GM21526 (cell line): ENCODE measurements around the gene EIF2B5.

Source experiments
- ATAC-seq: cut with Tn5 transposase; IDR thresholded peaks from one replicate; pipeline ENCODE4 v1.9.1; 2021; ENCODE audit warnings: moderate library complexity; ENCODE audit not compliant: unreplicated experiment, low FRiP score

EIF2B5 gene

DNA sequence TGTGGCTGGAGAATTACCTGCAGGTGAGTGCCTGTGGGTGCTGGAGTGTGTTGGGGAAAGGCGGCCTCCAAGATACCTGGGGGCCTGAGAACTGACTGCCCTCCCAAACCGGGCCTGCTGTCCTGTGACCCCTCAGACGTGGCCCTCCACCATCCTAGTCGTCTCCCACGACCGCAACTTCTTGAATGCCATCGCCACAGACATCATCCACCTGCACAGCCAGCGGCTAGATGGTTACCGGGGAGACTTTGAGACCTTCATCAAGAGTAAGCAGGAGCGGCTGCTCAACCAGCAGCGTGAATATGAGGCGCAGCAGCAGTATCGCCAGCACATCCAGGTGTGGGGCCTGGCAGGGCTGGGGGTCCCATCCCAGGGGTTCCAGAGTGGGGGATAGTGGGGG is 54.3 kb downstream of the EIF2B5 start:
- ATAC-seq = no peak

DNA sequence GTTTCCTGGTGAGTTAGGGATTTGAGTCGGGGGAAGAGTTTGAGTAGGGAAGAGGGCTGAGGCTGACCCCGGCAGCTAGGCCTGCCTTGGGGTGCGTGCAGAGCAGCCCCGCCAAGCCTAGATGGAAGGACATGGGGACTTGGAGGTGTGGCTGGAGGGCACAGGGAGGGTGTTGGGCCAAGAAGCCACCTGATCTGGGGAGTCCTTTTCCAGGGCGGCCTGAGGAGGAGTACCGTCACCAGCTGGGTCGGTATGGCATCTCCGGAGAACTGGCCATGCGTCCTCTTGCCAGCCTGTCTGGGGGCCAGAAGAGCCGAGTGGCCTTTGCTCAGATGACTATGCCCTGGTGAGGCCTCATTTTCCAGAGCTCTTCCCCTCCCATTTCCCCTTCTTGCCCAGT is 57.7 kb downstream of the EIF2B5 start:
- ATAC-seq = no peak

DNA sequence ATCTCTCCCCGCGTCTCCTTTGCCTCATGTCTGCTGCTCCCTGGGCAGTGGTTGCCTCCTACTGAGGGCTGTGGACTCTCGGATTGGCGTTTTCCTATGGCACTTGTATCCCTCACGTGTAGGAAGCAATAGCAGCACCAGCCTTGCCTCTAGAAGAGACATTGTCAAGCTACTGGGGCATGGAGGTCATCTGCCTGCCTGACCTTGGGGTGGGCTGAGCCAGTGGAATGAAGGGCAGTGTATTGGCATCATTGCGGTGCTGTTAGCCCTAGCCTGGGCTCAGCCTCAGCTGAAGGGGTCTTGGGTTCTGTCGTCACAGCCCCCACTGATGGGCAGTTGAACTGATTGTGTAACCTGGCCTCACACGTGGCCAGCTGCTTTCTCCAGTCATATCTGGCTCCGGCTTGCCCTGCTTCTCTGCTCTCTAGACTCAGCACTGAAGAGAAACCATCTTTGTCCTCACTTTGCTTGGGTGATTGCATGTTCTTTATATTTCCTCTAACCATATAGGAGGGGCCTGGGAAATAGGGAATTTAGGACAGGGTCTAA is 58.9 kb downstream of the EIF2B5 start:
- ATAC-seq = no peak
